Measurements from ENCODE around the gene CNOT3. TPM values are rescaled to one million over a fixed set of nuclear protein-coding genes. Genes with fewer than 3 reads are reported as not detected.

Gene CNOT3
- total and polyA plus RNA-seq, 2 of the 13 experiments (the other 11 are each of a cell fraction or from before 2014, with no cell fraction given) = 4.3 to 5.8 TPM

DNA sequence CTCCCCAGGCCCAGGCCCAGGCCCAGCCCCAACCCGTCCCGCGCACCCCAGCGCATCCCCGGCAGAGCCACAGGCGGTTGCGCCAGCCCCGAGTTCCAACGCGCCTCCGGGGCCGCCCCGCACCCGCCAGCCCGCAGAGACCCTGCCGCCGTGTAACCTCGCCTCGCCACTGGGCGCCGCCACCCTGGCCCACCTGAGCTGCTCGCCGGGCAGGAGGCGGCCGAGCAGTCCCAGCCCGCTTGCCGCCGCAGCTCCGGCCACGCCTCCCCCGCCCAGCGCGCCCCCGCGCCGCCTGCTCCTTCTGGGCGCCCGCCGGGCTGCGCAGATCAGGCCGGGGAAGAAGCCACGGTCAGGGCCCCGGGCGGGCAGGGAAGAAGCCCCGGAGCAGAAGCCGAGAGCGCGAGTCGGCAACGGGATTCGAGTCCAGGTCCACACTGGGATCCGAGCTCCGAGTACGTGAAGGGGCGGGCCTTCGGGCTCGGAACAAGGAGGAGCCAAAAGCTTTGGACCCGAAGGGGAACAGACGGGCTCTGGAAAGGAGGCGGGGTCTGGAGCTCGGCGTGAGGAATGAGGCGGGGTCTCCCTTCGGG is 51.7 kb downstream of the CNOT3 start, which contains the start of gene MBOAT7 (continued):
- TF ChIP-seq, protein P1, sequence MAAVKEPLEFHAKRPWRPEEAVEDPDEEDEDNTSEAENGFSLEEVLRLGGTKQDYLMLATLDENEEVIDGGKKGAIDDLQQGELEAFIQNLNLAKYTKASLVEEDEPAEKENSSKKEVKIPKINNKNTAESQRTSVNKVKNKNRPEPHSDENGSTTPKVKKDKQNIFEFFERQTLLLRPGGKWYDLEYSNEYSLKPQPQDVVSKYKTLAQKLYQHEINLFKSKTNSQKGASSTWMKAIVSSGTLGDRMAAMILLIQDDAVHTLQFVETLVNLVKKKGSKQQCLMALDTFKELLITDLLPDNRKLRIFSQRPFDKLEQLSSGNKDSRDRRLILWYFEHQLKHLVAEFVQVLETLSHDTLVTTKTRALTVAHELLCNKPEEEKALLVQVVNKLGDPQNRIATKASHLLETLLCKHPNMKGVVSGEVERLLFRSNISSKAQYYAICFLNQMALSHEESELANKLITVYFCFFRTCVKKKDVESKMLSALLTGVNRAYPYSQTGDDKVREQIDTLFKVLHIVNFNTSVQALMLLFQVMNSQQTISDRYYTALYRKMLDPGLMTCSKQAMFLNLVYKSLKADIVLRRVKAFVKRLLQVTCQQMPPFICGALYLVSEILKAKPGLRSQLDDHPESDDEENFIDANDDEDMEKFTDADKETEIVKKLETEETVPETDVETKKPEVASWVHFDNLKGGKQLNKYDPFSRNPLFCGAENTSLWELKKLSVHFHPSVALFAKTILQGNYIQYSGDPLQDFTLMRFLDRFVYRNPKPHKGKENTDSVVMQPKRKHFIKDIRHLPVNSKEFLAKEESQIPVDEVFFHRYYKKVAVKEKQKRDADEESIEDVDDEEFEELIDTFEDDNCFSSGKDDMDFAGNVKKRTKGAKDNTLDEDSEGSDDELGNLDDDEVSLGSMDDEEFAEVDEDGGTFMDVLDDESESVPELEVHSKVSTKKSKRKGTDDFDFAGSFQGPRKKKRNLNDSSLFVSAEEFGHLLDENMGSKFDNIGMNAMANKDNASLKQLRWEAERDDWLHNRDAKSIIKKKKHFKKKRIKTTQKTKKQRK (IDR thresholded peaks at IDR 0.05; ENCODE audit: low read length) = no peak
- TF ChIP-seq SP1 (IDR thresholded peaks at IDR 0.05) = no peak
- peak; percentile 51 for TF ChIP-seq SP1 (CRISPR knock-in tag; IDR thresholded peaks at IDR 0.05)
- no peak for TF ChIP-seq MIXL1 (CRISPR knock-in tag; IDR thresholded peaks at IDR 0.05)
- no peak for TF ChIP-seq ZFP41 (CRISPR knock-in tag; IDR thresholded peaks at IDR 0.05; ENCODE audit: borderline replicate concordance)
- TF ChIP-seq RFX5 (IDR thresholded peaks at IDR 0.05; ENCODE audit: low read depth, low read length) = no peak
- TF ChIP-seq ZNF354B (CRISPR knock-in tag; IDR thresholded peaks at IDR 0.05) = no peak
- TF ChIP-seq, protein P2, sequence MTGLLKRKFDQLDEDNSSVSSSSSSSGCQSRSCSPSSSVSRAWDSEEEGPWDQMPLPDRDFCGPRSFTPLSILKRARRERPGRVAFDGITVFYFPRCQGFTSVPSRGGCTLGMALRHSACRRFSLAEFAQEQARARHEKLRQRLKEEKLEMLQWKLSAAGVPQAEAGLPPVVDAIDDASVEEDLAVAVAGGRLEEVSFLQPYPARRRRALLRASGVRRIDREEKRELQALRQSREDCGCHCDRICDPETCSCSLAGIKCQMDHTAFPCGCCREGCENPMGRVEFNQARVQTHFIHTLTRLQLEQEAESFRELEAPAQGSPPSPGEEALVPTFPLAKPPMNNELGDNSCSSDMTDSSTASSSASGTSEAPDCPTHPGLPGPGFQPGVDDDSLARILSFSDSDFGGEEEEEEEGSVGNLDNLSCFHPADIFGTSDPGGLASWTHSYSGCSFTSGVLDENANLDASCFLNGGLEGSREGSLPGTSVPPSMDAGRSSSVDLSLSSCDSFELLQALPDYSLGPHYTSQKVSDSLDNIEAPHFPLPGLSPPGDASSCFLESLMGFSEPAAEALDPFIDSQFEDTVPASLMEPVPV (CRISPR knock-in tag; IDR thresholded peaks at IDR 0.05) = peak; percentile 64; the same call in 1 of the 2 replicates
- TF ChIP-seq PITX1 (CRISPR knock-in tag; IDR thresholded peaks at IDR 0.05) = no peak
- TF ChIP-seq SMC3 (IDR thresholded peaks at IDR 0.05; ENCODE audit: low read length) = no peak
- peak; percentile 90 for TF ChIP-seq ZFY (CRISPR knock-in tag; IDR thresholded peaks at IDR 0.05)
- TF ChIP-seq, protein P3, sequence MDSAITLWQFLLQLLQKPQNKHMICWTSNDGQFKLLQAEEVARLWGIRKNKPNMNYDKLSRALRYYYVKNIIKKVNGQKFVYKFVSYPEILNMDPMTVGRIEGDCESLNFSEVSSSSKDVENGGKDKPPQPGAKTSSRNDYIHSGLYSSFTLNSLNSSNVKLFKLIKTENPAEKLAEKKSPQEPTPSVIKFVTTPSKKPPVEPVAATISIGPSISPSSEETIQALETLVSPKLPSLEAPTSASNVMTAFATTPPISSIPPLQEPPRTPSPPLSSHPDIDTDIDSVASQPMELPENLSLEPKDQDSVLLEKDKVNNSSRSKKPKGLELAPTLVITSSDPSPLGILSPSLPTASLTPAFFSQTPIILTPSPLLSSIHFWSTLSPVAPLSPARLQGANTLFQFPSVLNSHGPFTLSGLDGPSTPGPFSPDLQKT (CRISPR knock-in tag; IDR thresholded peaks at IDR 0.05; ENCODE audit: borderline replicate concordance) = no peak
- TF ChIP-seq, protein P4, sequence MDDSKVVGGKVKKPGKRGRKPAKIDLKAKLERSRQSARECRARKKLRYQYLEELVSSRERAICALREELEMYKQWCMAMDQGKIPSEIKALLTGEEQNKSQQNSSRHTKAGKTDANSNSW (CRISPR knock-in tag; IDR thresholded peaks at IDR 0.05; ENCODE audit: borderline replicate concordance) = no peak
- TF ChIP-seq ZKSCAN5 (CRISPR knock-in tag; IDR thresholded peaks at IDR 0.05) = no peak
- TF ChIP-seq, protein P5, sequence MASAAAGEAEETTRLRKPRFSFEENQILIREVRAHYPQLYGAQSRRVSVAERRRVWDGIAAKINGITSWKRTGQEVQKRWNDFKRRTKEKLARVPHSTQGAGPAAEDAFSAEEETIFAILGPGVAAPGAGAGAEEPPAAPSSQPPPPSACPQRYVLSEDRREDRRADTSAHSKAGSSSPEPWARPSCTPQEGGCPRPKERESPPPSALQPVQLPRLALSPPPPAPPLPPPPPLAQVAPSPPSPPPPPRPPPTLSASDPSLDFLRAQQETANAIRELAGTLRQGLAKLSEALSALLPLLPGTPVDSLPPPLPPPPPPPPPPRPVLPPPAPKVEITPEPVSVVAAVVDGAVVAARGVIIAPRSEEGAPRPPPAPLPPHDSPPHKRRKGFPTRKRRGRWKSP (CRISPR knock-in tag; IDR thresholded peaks at IDR 0.05) = no peak
- TF ChIP-seq ZNF720 (CRISPR knock-in tag; IDR thresholded peaks at IDR 0.05) = no peak
- TF ChIP-seq, protein P6, sequence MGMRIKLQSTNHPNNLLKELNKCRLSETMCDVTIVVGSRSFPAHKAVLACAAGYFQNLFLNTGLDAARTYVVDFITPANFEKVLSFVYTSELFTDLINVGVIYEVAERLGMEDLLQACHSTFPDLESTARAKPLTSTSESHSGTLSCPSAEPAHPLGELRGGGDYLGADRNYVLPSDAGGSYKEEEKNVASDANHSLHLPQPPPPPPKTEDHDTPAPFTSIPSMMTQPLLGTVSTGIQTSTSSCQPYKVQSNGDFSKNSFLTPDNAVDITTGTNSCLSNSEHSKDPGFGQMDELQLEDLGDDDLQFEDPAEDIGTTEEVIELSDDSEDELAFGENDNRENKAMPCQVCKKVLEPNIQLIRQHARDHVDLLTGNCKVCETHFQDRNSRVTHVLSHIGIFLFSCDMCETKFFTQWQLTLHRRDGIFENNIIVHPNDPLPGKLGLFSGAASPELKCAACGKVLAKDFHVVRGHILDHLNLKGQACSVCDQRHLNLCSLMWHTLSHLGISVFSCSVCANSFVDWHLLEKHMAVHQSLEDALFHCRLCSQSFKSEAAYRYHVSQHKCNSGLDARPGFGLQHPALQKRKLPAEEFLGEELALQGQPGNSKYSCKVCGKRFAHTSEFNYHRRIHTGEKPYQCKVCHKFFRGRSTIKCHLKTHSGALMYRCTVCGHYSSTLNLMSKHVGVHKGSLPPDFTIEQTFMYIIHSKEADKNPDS (CRISPR knock-in tag; IDR thresholded peaks at IDR 0.05) = no peak
- TF ChIP-seq SMARCC2 (IDR thresholded peaks at IDR 0.05) = no peak
- TF ChIP-seq, protein P7, sequence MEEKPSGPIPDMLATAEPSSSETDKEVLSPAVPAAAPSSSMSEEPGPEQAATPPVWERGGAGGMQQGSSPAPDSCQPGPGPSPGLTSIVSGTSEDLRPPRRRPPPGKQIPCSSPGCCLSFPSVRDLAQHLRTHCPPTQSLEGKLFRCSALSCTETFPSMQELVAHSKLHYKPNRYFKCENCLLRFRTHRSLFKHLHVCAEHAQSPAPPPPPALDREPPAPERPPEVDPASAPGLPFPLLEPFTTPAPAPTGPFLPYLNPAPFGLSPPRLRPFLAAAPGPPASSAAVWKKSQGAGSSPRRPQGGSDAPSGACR (CRISPR knock-in tag; IDR thresholded peaks at IDR 0.05) = no peak; the same call in 1 of the 2 replicates
- peak; percentile 80 for TF ChIP-seq POLR2G (IDR thresholded peaks at IDR 0.05; ENCODE audit: low read depth, low read length)
- no peak; the same call in 1 of the 2 replicates for TF ChIP-seq ESRRA (CRISPR knock-in tag; IDR thresholded peaks at IDR 0.05; ENCODE audit: low read depth)

All from HepG2 (cell line).